HL-60 (cell line): ENCODE measurements around the gene SNX9.

ENCODE experiments used
- CTCF ChIP-seq: IDR thresholded peaks from one replicate; pipeline ENCODE4 v1.5.1; 2011; ENCODE audit warnings: low read length, control low read depth, inconsistent platforms; ENCODE audit not compliant: insufficient read depth
- REST ChIP-seq: IDR thresholded peaks from 2 replicates; pipeline ENCODE4 v1.6.1; 2012; ENCODE audit warnings: low read depth; ENCODE audit not compliant: insufficient replicate concordance

GRCh38 chr6:157984686-157985225, 161.7 kb downstream of the SNX9 start:
- TF ChIP-seq CTCF (no peak), REST (no peak)
